Measurements from ENCODE around the gene NEUROG3. TPM values are rescaled to one million over a fixed set of nuclear protein-coding genes. Genes with fewer than 3 reads are reported as not detected.

The NEUROG3 gene
- total and polyA plus RNA-seq, 2 of the 13 experiments (the other 11 are each of a cell fraction or from before 2014, with no cell fraction given): not detected

DNA sequence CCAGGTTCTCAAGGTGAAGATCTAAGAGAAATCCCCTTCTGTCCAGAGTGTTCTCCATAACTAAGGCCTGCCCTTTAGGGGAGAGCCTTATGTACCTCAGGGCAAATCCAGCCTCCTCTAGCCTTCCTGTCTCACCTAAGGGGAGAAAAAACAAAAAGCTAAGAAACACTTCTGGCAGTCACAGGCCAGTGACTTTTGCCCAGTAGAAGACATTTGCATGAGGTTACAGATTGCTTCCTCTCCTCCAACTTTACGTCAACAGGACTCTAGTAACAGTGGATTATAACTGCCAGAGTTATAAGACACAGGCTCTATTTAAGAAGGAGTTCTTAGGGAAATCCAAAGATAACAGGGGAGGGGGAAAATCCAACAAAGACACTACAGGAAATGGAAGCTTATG is 40.9 kb upstream of the NEUROG3 start:
- H3K4me1 ChIP-seq (ENCODE audit: insufficient read depth, low read length): no peaks in the 10 kb centered on the region
- no peak overlapping the region for H3K4me3 ChIP-seq (replicated peaks in 1 of 3; ENCODE audit: insufficient read depth in 1 of 3, low read depth in 2 of 3, low read length in 3 of 3)
- ChIA-PET CTCF (ENCODE audit: low intra/inter-chr PET ratio, low total read pairs) (interaction anchor here (0.8 kb wide), 1 partner anchor 16 kb away, joined by 3 read pairs; no protein-coding TSS in a partner anchor), POLR2A (no interaction called here)
- no peaks in the 10 kb centered on the region for H3K9me3 ChIP-seq (ENCODE audit: low read length)
- ATAC-seq: no peak
- H4K20me1 ChIP-seq (ENCODE audit: insufficient read depth, low read length): no peaks in the 10 kb centered on the region
- H3K79me2 ChIP-seq (ENCODE audit: insufficient read depth, low read length): no peaks in the 10 kb centered on the region
- 14% methylated on average over 1 of the region's 1 CpG for WGBS (ENCODE audit: low lambda C conversion rate)
- BruUV-seq (replicated peaks): no TSS peak
- no peaks in the 10 kb centered on the region for H3K36me3 ChIP-seq (replicated peaks in 1 of 2; ENCODE audit: control insufficient read depth in 1 of 2, insufficient read depth in 2 of 2, low read length in 2 of 2)
- TF ChIP-seq ZNF546 (CRISPR knock-in tag; conservative IDR thresholded peaks at IDR 0.05) (no peak), GLI4 (CRISPR knock-in tag; IDR thresholded peaks at IDR 0.05; ENCODE audit: borderline replicate concordance) (no peak), SRSF1 (optimal IDR thresholded peaks at IDR 0.05; ENCODE audit: low read depth, low read length) (no peak), ZSCAN12 (CRISPR knock-in tag; IDR thresholded peaks at IDR 0.05) (no peak), ZFY (CRISPR knock-in tag; IDR thresholded peaks at IDR 0.05) (no peak), MED1 (CRISPR knock-in tag; IDR thresholded peaks at IDR 0.05) (no peak), CEBPB (IDR thresholded peaks at IDR 0.05; ENCODE audit: borderline replicate concordance, low read depth, low read length) (no peak), ZNF644 (CRISPR knock-in tag; IDR thresholded peaks at IDR 0.05; ENCODE audit: low read depth) (no peak), ZNF883 (CRISPR knock-in tag; IDR thresholded peaks at IDR 0.05; ENCODE audit: not compliant biosample characterization) (no peak), ZNF496 (CRISPR knock-in tag; IDR thresholded peaks at IDR 0.05; ENCODE audit: insufficient replicate concordance) (no peak), ZNF570 (CRISPR knock-in tag; IDR thresholded peaks at IDR 0.05; ENCODE audit: borderline replicate concordance) (no peak)
- TF ChIP-seq, protein P1, sequence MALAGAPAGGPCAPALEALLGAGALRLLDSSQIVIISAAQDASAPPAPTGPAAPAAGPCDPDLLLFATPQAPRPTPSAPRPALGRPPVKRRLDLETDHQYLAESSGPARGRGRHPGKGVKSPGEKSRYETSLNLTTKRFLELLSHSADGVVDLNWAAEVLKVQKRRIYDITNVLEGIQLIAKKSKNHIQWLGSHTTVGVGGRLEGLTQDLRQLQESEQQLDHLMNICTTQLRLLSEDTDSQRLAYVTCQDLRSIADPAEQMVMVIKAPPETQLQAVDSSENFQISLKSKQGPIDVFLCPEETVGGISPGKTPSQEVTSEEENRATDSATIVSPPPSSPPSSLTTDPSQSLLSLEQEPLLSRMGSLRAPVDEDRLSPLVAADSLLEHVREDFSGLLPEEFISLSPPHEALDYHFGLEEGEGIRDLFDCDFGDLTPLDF (CRISPR knock-in tag; IDR thresholded peaks at IDR 0.05): no peak
- H2AFZ ChIP-seq (ENCODE audit: low read length): no peak overlapping the region
- no peak overlapping the region for H3K27ac ChIP-seq (ENCODE audit: extremely low read length, insufficient read depth, low read length)
- H3K27me3 ChIP-seq (ENCODE audit: control insufficient read depth in 1 of 2, insufficient read depth in 2 of 2, low read length in 2 of 2): no peaks in the 10 kb centered on the region; a peak in 1 of 5 replicates
- H3K9ac ChIP-seq (ENCODE audit: insufficient read depth, low read depth, low read length): no peak overlapping the region
- intact Hi-C loops (cut with micrococcal nuclease; ENCODE audit: unreplicated experiment): no loop called here
- DNase-seq (ENCODE audit: low spot score): no peak
- H3K4me2 ChIP-seq (ENCODE audit: low read depth, low read length): no peak overlapping the region
- in situ Hi-C loops (cut with HindIII; ENCODE audit: extremely low pct_ligation_motif_present, low pct_unique_long_range_greater_than_20kb): no loop called here
- FAIRE-seq: no peak
